ENCODE data around the gene GTPBP8.
"Not testable (repeated sequence)": the region's sequence is repeated elsewhere in the genome, so short reads cannot be mapped to it uniquely, and the experiment has no call there.

The GTPBP8 gene

GRCh38 chr3:113013593-113013992 is 22.8 kb downstream of the GTPBP8 start:
- H3K9me3 ChIP-seq = no peaks in the 10 kb centered on the region
- H3K4me1 ChIP-seq = peaks cover 7% of the 10 kb centered on the region
- no peak for DNase-seq (ENCODE audit: low spot score in 2 of 2)
- in situ Hi-C loops (cut with MboI; ENCODE audit: low sequenced_read_pairs) = no loop called here
- peaks cover 87% of the 10 kb centered on the region for H3K36me3 ChIP-seq (replicated peaks)
- H3K4me3 ChIP-seq = no peak overlapping the region
- H3K27me3 ChIP-seq (ENCODE audit: low read depth) = no peaks in the 10 kb centered on the region

GRCh38 chr3:113018536-113019181 is 27.9 kb downstream of the GTPBP8 start:
- Histone ChIP-seq H3K9me3 (no peaks in the 10 kb centered on the region), H3K36me3 (replicated peaks) (peaks cover 41% of the 10 kb centered on the region), H3K4me1 (peaks cover 21% of the 10 kb centered on the region), H3K4me3 (peak overlapping the region; percentile 90), H3K27me3 (ENCODE audit: low read depth) (no peaks in the 10 kb centered on the region)
- peak; percentile 28 to 44 for DNase-seq (ENCODE audit: low spot score in 2 of 2)
- in situ Hi-C loops (cut with MboI; ENCODE audit: low sequenced_read_pairs) = no loop called here

GRCh38 chr3:113019182-113020137 is 28.7 kb downstream of the GTPBP8 start:
- in situ Hi-C loops (cut with MboI; ENCODE audit: low sequenced_read_pairs) = no loop called here

GRCh38 chr3:113021471-113021870 is 30.7 kb downstream of the GTPBP8 start:
- H3K9me3 ChIP-seq = no peaks in the 10 kb centered on the region
- no peak overlapping the region for H3K4me3 ChIP-seq
- peaks cover 32% of the 10 kb centered on the region for H3K4me1 ChIP-seq
- H3K36me3 ChIP-seq (replicated peaks) = peaks cover 16% of the 10 kb centered on the region
- in situ Hi-C loops (cut with MboI; ENCODE audit: low sequenced_read_pairs) = no loop called here
- no peak for DNase-seq (ENCODE audit: low spot score in 2 of 2)
- no peaks in the 10 kb centered on the region for H3K27me3 ChIP-seq (ENCODE audit: low read depth)

More at GRCh38 chr3:113019182-113020137, 28.7 kb downstream of the GTPBP8 start:
- DNase-seq (ENCODE audit: low spot score in 2 of 2) = peak; percentile 92 to 94
- peaks cover 34% of the 10 kb centered on the region for H3K36me3 ChIP-seq (replicated peaks)
- H3K4me3 ChIP-seq = peak overlapping the region; percentile 90
- peaks cover 27% of the 10 kb centered on the region for H3K4me1 ChIP-seq
- H3K9me3 ChIP-seq = no peaks in the 10 kb centered on the region
- H3K27me3 ChIP-seq (ENCODE audit: low read depth) = no peaks in the 10 kb centered on the region

- Histone ChIP-seq H3K4me1 (peaks cover 14% of the 10 kb centered on the region), H3K36me3 (replicated peaks) (no peaks in the 10 kb centered on the region), H3K9me3 (no peaks in the 10 kb centered on the region), H3K4me3 (no peak overlapping the region), H3K27me3 (ENCODE audit: low read depth) (no peaks in the 10 kb centered on the region)
- in situ Hi-C loops (cut with MboI; ENCODE audit: low sequenced_read_pairs) = no loop called here
- DNase-seq (ENCODE audit: low spot score in 2 of 2) = no peak
Measured at GRCh38 chr3:113034011-113034410, 43.2 kb downstream of the GTPBP8 start.

GRCh38 chr3:113035387-113035982 is 44.7 kb downstream of the GTPBP8 start:
- H3K9me3 ChIP-seq = no peaks in the 10 kb centered on the region
- H3K36me3 ChIP-seq (replicated peaks) = no peaks in the 10 kb centered on the region
- no peaks in the 10 kb centered on the region for H3K27me3 ChIP-seq (ENCODE audit: low read depth)
- in situ Hi-C loops (cut with MboI; ENCODE audit: low sequenced_read_pairs) = no loop called here
- peaks cover 14% of the 10 kb centered on the region for H3K4me1 ChIP-seq
- DNase-seq (ENCODE audit: low spot score in 2 of 2) = peak; percentile 68 to 81
- H3K4me3 ChIP-seq = no peak overlapping the region

- in situ Hi-C loops (cut with MboI; ENCODE audit: low sequenced_read_pairs) = no loop called here
- peaks cover 12% of the 10 kb centered on the region for H3K4me1 ChIP-seq
- no peaks in the 10 kb centered on the region for H3K9me3 ChIP-seq
- no peaks in the 10 kb centered on the region for H3K36me3 ChIP-seq (replicated peaks)
- no peak for DNase-seq (ENCODE audit: low spot score in 2 of 2)
- H3K4me3 ChIP-seq = no peak overlapping the region
- H3K27me3 ChIP-seq (ENCODE audit: low read depth) = no peaks in the 10 kb centered on the region
Measured at GRCh38 chr3:113038328-113038727, 47.5 kb downstream of the GTPBP8 start.

GRCh38 chr3:113039546-113039945 is 48.8 kb downstream of the GTPBP8 start:
- H3K27me3 ChIP-seq (ENCODE audit: low read depth) = no peaks in the 10 kb centered on the region
- in situ Hi-C loops (cut with MboI; ENCODE audit: low sequenced_read_pairs) = no loop called here
- no peak overlapping the region for H3K4me3 ChIP-seq
- H3K36me3 ChIP-seq (replicated peaks) = no peaks in the 10 kb centered on the region
- H3K9me3 ChIP-seq = no peaks in the 10 kb centered on the region
- H3K4me1 ChIP-seq = peaks cover 2% of the 10 kb centered on the region; the same call in 1 of the 2 replicates
- DNase-seq (ENCODE audit: low spot score in 2 of 2) = no peak

- no peaks in the 10 kb centered on the region for H3K27me3 ChIP-seq (ENCODE audit: low read depth)
- in situ Hi-C loops (cut with MboI; ENCODE audit: low sequenced_read_pairs) = no loop called here
- H3K4me3 ChIP-seq = no peak overlapping the region
- peaks cover 2% of the 10 kb centered on the region; the same call in 1 of the 2 replicates for H3K9me3 ChIP-seq
- no peak for DNase-seq (ENCODE audit: low spot score in 2 of 2)
- no peaks in the 10 kb centered on the region for H3K36me3 ChIP-seq (replicated peaks)
- 0 out of 2 replicates have a peak, but pooled peaks cover 2% of the 10 kb centered on the region for H3K4me1 ChIP-seq
Measured at GRCh38 chr3:113040231-113040630, 49.4 kb downstream of the GTPBP8 start.

- peaks cover 3% of the 10 kb centered on the region; the same call in 1 of the 2 replicates for H3K9me3 ChIP-seq
- H3K27me3 ChIP-seq (ENCODE audit: low read depth) = no peaks in the 10 kb centered on the region
- no peak for DNase-seq (ENCODE audit: low spot score in 2 of 2)
- no peaks in the 10 kb centered on the region for H3K4me1 ChIP-seq
- no peak overlapping the region for H3K4me3 ChIP-seq
- in situ Hi-C loops (cut with MboI; ENCODE audit: low sequenced_read_pairs) = no loop called here
- no peaks in the 10 kb centered on the region for H3K36me3 ChIP-seq (replicated peaks)
Measured at GRCh38 chr3:113043686-113044085, 52.9 kb downstream of the GTPBP8 start.

GRCh38 chr3:113046186-113046965 is 55.6 kb downstream of the GTPBP8 start:
- DNase-seq (ENCODE audit: low spot score in 2 of 2); H3K4me1 ChIP-seq; in situ Hi-C loops (cut with MboI; ENCODE audit: low sequenced_read_pairs); H3K27me3 ChIP-seq (ENCODE audit: low read depth); H3K4me3 ChIP-seq; H3K36me3 ChIP-seq (replicated peaks); H3K9me3 ChIP-seq: not testable (repeated sequence)

- in situ Hi-C loops (cut with MboI; ENCODE audit: low sequenced_read_pairs) = loop anchor here (5.0 to 10.0 kb wide), 2 partner anchors 236 to 583 kb away; no protein-coding TSS in a partner anchor
- no peak overlapping the region for H3K4me3 ChIP-seq
- H3K36me3 ChIP-seq (replicated peaks) = no peaks in the 10 kb centered on the region
- DNase-seq (ENCODE audit: low spot score in 2 of 2) = peak; percentile 80 to 92
- no peaks in the 10 kb centered on the region for H3K27me3 ChIP-seq (ENCODE audit: low read depth)
- no peaks in the 10 kb centered on the region for H3K9me3 ChIP-seq
- H3K4me1 ChIP-seq = peaks cover 7% of the 10 kb centered on the region
Measured at GRCh38 chr3:113051302-113051711, 60.5 kb downstream of the GTPBP8 start.

All from HAP-1 (cell line).